Measurements from ENCODE around the gene RGSL1. TPM values are rescaled to one million over a fixed set of nuclear protein-coding genes. Genes with fewer than 3 reads are reported as not detected.

Gene RGSL1
- total RNA-seq, 1 experiment from 2014 or later, result 0.02 TPM

Small RNA genes lying within 50 kb of the gene (small RNA-seq; reads per million reads assigned to genes)
- not detected for gene RF00017

Other genes starting within 250 kb of the RGSL1 start
- 2.0 and 4.0 TPM in 2 replicates for gene GLUL, start 58.4 kb upstream of the RGSL1 start, total RNA-seq (2014; rRNA removed; shearing (Covaris generic))
- not detected in 2 replicates for gene TEDDM1, start 49.5 kb upstream of the RGSL1 start, total RNA-seq (2014; rRNA removed; shearing (Covaris generic))
- gene RNASEL, start 139.1 kb downstream of the RGSL1 start, total RNA-seq (2014; rRNA removed; shearing (Covaris generic)), result 3.2 and 3.5 TPM in 2 replicates
- not detected in 2 replicates for gene RGS16, start 154.2 kb downstream of the RGSL1 start, total RNA-seq (2014; rRNA removed; shearing (Covaris generic))
- 0.05 TPM in 1 of 2 replicates, not detected in the other for gene RGS8, start 234.4 kb downstream of the RGSL1 start, total RNA-seq (2014; rRNA removed; shearing (Covaris generic))

All from HT1080 (cell line).